HG03135 (cell line): Measurements from ENCODE around the gene SFXN1.

Source experiments
- ATAC-seq: cut with Tn5 transposase; IDR thresholded peaks from one replicate; pipeline ENCODE4 v1.9.1; 2021; ENCODE audit warnings: mild to moderate bottlenecking, moderate library complexity; ENCODE audit not compliant: unreplicated experiment

Gene SFXN1

DNA sequence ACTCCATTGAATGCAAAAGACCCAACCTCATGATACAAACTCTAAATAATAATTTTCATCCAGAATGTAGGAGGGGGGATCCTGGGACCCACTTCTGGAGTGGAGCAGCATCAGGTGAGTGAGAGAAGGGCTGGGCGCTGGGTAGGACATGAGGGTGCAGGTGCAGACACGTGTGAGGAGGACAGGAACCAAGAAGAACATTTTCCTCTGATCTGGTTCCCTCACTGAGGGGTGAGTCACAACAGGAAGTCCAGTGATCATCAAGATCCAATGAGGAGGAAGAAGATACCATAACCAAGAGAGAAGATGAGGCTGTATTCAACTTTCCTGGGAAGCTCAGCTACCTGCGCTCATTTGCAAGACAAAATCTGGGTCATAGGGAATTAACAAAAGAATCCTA is 57.4 kb downstream of the SFXN1 start:
- no peak for ATAC-seq

DNA sequence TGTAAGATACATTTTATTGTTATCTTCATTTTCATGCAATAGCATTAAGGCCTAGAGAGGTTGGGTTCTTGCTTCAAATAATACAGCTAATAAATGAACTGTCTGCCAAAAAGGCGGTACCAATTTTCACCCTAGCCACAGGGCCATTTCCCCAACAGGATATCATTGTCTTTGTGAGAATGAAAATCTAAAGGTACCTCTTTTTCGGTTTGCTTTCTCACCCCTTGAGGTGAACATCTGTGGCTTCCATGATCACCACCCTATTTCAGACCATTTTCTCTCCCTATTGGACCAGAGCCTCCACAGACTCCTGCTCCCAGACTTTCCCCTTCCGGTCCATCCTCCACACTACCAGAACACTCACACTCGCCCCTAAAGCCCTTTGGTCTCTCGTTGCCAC is 60.2 kb downstream of the SFXN1 start:
- no peak for ATAC-seq

DNA sequence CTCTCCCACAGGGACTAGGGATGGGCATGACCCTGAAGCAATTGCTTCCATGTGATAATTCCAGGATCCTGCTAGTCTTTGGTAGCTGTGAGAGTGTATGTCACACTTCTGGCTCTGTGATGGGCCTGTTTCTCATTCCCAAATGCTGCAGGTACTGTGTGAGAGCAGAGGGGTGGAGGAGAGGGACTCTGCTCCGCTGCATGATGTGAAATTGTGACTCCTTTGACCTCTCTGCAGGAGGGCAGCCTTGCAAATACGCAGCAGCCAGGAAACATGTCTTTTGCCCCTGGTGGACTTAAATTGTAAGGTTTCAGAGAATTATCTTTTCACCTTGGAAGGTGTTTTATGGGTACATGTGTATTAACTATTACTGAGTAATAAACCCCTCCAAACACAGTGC is 61.6 kb downstream of the SFXN1 start:
- no peak for ATAC-seq

DNA sequence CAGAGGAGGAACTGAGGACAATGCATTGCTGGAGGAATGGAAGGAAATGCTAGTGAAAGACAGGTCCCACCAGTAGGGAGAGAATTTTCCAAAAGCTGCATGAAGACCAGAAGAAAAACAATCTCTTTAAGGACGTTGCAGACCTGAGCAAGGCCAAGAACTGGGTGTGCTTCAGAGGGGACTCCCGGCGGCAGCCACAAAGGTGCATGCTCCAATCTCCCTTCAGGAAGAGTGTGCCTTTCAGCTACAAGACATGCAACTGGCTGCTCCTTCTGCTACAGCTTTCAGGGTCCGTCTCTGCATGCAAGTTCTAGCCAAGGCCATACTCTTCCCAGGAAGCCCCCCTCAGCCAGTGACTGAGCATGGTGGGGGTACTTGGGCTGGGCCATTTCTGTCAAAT is 62.9 kb downstream of the SFXN1 start:
- ATAC-seq = no peak

DNA sequence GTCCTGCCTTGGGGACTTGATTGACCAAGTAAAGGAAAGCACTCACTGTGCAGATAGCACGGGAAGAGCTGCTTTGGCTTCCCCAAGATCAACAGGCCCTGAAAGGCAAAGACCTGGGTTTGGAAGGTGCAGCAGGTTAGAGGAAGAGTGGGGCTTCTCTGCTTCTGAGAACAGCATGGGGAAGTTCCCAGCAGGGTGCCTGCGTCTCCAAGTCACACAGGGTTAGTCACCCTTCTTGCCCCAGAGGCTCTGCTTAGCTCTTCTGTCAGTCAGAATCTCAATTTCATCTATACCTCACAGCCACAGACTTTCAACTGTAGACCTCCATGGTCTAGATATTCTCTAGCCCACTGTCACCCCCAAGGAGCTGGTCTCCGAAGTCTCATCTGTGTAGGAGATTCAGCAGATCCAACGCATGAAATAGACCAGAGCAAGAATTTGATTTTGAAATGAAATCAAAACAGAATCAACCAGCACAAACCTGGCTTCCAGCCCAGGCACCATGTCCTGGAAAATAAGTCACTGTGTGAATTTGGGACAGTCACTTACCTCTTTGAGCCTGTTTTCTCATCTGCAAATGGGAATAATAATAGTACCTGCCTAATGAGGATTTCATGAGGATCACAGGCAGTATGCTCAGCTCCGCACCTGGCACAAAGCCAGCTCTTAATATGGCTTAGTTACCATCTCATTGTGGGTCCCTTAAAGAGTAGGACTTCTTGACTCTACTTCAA is 64.0 kb downstream of the SFXN1 start:
- ATAC-seq = no peak

DNA sequence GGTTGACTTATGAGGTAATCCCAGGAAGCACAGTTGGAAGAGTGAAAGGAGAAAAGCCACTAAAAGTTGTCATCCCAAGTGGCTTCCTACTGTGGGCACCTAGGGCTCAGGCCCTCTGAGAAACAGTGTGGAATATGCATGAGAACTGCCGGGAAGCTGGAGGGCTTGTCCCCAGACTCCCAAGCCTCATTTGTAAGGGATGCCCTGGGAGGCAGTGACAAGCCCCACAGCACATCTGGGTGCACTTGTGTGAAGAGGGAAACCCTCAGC is 64.5 kb downstream of the SFXN1 start:
- ATAC-seq = no peak

DNA sequence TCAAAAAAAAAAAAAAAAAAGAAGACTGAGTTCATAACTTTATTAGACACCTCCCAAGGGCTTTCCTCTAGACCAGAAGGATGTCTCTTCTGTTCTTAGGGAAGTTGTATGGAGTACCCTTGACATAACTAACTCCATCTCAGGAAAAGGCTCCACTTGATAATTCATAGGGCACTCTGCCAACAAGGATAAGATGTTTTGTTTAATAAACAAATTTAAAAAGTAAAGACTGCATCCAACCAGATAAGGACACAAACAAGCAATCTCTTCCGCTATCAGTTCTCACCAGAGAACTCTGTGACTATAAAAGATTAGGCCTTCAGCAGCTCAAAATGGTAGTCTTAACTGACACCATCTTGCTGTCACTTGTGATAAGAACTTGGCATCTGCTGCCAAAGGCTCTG is 65.8 kb downstream of the SFXN1 start:
- ATAC-seq = no peak

DNA sequence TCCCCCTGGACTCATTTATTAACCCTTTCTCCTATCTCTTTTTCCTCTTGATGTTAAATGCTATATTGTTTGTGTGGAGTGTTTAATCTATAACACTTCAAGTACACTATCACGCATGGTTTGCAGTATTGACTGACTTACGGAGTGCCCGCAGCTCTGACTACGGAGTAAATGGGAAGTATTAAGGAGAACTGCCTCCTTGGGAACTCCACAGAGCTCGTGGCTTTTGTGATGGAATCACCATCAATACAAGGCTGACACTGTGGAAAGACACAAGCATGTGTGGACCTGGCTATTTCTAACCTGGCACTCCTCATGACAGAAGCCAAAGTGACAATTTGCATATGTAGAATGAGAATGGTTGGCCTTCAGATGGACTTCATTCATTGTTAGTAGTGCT is 66.2 kb downstream of the SFXN1 start:
- ATAC-seq = no peak

DNA sequence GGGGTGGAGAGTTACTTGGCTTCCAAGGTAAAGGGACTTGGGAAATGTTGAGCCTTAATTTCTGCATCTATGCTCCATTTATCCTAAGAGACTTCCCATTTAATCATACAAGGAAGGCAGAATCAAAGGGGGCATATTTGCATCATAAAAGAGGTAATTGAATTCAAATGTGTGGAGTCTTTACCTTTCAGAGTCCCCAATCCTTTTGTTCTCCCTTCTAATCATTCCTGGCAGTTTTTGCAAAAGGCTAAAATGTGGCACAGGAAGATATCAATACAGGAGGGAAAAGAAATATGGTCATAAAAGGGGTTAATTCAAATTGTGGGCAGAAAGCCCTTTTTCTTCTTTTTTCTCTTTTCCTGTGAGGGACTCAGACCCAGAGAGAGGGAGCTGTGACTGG is 69.5 kb downstream of the SFXN1 start:
- ATAC-seq = no peak

DNA sequence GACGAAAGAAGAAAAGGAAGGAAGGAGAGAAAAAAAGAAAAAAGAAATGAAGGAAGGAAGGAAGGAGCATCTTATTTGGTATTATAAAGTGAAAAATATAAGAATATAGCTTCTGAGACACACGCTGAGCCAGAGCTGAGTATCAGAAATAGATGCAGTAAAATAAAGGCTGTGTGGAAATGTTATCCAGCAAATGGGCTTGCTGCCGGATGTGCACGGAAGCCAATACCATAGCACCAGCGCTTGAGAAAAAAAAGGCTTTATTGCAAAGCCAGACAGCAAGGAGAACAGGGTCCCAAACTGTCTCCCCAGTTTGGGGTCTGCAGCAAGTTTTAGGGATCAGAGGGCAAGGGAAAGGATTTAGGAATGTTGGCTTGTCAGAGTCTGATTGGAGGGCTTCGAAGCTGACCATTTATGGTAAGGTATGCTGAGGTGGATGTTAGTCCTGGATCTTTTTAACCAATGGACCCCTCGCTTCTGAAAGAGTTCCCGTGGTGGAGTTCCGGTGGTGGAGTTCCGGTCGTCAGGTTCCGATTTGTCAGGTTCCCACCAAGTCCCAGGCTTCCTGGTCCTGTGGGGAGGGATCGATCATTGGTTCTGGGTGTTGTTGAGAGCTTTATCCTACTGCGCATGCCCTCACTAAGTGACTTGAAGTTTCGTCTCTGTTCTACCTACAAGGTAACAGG is 70.4 kb downstream of the SFXN1 start:
- ATAC-seq = no peak

DNA sequence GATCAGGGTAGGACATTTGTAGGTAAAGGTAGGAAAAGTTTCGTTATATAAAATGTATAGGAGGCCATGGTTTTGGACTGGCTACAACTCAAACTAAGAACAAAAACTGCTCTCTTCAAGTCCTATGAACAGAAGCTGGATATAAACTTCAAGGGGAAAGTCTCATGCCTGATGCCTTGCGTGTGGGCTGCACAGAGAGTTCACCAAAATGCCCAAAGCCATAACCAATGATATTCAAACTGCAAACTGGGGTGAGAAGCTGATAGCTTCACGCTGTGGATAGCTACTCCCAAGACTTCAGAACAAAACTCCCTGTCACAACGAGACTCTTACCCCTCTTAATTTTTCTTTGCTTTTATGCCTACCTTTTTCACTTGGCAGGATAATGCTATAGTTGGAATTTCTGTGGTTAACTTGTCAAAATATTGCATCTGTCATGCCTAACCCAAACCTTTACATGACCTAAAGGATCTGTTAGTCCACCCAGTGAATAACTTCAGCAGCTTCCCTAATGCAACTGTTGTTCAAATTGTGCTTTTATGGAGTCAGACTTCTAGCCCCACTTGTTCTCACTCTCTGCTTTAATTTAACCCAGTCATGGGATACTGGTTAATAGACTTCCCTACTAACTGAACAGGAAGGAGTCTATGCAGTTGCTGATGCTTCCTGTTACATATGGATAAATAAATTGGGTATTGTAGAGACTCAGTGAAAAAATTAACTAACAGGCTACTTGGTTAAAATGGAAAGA is 71.9 kb downstream of the SFXN1 start:
- ATAC-seq = no peak

DNA sequence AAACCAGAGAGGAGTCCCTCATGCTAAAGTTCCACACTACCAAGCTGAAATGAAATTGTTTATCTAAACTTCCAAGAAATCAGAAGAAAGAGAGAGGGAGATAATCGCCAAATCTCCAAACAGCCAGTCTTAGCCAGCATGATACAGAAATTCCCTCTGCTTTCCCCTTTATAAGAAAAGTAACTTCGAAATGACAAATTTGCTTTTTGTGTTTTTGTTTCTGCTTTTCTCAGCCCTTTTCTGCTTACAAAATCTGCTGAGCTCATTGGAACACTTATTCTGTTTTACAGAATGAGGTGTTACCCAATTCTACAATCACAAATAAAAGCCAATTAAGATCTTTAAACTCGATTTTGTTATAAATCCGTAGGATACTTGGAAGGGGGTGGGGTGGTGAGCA is 72.9 kb downstream of the SFXN1 start:
- no peak for ATAC-seq

DNA sequence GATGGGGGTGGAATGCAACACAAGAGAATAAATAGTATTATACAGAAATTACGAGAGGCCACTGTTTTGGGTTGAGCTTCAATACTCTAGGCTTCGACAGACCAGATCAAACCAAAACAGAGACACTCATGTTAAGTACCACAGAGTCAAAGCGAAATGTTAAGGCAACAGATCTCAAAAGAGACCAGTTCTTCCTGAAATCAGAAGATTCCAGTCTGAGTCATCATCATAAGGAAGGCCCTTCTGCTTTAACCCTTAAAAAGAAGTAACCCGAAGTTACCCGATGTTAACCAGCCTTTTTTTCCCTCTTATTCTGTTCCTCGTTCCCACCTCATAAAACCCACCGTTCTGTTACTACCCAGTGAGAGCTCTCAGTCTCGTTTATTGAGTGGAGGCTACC is 75.9 kb downstream of the SFXN1 start:
- ATAC-seq = no peak

DNA sequence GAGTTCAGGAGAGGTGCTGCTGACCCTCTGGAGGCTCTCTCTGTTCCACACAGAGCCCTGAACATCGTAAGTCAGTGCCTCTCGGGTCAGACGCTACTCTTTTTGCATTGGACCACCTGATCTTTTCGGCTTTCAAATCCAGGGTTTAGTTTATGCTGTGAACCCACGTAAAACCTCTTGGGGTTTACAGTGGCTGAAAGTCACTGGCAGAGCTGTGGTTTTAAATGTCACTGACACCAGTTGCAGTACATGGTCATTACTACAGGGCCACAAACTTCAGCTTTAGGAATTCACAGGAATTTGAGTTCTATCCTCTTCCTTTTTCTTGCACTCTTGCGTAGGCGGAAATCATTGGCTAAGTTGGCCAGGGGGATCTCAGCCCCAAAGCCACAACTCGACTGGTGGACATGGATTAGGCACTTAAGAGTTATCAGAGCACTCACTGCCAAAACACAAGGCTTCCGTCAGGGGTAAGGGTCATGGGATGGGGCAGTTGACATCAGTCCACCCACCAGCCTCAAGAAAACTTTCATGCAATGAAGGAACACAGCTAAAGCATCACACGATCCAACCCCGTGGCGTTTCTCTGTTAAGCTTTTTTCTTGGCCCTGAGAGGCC is 76.9 kb downstream of the SFXN1 start:
- no peak for ATAC-seq

DNA sequence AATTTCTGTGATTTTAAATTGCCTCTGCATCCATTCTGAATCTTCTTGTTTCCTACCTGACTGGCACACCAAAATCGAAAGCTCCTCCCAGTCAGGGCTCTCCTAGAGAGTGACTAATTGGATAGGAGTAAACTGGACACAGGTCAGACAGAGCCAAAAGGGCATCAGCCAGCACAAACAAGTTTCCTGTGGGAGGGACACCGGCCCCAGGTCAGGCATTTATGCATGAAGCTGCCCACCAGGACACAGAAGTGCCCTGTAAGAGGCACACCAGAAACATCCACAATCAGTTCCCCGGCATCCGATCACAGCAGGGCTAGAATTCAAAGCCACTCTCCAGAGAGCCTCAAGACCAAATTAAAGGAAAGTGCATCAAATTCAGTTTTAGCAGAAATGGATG is 78.4 kb downstream of the SFXN1 start:
- no peak for ATAC-seq

DNA sequence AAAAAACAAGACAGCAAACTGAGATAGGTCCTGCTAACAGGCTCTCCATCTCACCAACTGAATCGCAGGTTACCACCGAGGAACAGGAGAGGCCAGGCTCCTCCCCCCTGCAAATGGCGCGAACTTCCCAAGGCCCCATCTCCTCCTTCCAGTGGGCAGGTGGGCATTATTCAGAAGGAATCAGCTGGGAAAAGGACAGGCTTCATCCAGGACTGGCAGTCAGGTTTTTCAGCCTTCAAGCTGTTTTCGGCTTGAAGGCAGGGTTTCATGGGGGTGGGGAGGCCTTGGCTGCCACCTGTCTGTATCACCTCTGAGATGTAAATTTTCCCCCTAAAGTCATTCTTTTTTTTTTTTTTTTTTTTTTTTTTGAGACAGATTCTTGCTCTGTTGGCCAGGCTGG is 79.4 kb downstream of the SFXN1 start:
- ATAC-seq = no peak

DNA sequence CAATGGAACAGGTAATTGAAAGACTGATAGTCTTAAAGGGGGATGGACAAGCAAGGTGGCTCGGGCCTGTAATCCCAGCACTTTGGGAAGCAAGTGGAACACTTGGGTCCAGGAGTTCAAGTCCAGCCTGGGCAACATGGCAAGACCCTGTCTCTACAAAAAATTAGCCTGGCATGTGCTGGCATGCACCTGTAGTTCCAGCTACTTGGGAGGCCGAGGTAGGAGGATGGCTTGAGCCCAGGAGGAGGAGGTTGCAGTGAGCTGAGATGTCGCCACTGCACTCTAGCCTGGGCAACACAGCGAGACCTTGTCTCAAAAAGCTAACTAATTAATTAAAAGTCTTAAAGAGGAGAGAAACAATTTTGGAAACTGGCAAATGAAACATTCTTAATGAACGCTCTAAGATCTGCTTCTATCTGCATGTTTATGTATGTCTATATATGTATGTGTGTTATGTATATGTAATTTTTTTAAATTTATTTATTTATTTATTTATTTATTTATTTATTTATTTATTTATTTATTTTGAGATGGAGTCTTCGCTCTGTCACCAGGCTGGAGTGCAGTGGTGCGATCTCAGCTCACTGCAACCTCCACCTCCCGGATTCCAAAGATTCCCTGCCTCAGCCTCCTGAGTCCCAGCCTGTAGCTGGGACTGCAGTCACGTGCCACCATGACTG is 80.6 kb downstream of the SFXN1 start:
- no peak for ATAC-seq

DNA sequence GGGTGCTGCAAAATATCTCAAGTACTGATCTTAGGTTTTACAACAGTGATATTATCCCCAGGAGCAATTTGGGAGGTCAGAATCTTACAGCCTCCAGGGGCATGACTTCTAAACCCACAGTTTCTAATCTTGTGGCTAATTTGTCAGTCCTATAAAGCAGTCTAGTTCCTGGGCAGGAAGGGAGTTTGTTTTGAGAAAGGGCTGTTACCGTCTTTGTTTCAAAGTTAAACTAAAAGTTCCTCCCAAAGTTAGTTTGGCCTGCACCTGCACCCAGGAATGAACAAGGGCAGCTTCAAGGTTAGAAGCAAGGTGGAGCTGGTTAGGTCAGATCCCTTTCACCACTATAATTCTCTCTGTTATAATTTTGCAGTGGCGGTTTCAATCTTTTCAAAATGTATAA is 81.7 kb downstream of the SFXN1 start:
- no peak for ATAC-seq

DNA sequence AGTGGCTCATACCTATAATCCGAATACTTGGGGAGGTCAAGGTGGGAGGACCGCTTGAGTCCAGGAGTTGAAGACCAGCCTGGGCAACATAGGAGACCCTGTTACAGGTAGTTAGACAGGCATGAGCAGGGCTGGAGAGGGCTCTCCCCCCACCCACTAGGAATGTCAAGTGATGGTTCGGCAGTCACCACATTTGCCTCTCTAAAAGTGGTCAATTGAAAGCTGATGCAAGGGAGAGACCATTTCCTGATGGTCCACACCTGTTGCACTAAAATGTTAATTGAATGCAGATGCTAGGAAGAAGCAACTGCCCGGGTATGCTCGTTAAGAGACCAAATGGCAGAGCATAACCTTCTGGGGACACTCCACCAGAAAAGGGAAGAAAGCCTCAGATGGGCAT is 82.7 kb downstream of the SFXN1 start:
- no peak for ATAC-seq

DNA sequence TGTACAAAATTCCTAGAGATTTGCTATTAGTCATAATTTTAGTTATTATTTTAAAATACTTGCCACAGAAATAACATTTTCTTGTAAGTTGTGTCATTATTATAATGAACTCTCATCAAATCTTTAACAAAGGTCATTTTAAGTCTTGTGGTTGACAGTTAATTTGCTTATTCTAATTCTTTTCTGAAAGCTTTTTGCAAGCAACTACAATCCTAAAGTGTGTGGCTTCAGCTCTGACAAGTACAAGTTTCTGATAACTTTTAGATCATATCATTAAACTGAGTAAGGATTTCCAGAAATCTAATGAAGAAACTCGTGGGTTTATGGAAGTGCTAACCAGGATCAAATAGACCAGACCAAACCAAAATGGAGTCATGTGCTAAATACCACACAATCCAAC is 86.4 kb downstream of the SFXN1 start:
- ATAC-seq = no peak

DNA sequence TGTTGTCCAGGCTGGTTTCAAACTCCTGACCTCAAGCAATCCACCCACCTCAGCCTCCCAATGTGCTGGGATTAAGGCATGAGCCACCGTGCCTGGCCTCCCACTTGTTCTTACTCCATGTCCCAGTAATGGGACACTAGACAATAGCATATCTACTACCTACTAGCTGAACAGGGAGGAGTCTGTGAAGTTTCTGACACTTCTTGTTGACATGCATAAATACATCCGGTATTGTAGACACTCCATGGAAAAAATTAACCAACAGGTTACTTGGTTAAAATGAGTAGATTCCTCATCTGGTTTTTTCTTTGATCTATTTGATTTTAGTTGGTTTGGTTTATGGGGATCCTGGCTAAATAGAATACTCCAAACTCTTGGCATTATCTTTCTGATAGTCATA is 88.3 kb downstream of the SFXN1 start:
- no peak for ATAC-seq
